Measurements from ENCODE around the gene SLC39A5. TPM values are rescaled to one million over a fixed set of nuclear protein-coding genes. Genes with fewer than 3 reads are reported as not detected.

Gene SLC39A5
- total and polyA plus RNA-seq, 2 of the 8 experiments (the other 6 are each of a cell fraction or from before 2014, with no cell fraction given), result 0.27 TPM; not detected in 1

- H2BK12ac ChIP-seq (ENCODE audit: low read depth, low read length), result no peak overlapping the region
- peaks cover 11% of the 10 kb centered on the region; the same call in 1 of the 2 replicates for H3K23me2 ChIP-seq (ENCODE audit: low read depth, low read length)
- no peak overlapping the region for H3K18ac ChIP-seq (ENCODE audit: extremely low read depth, low read length)
- no peak overlapping the region for H2AFZ ChIP-seq (ENCODE audit: low read length)
- H3K9ac ChIP-seq (replicated peaks in 1 of 4; ENCODE audit: extremely low read depth in 1 of 4, low read depth in 3 of 4, low read length in 3 of 4), result no peak overlapping the region
- no peak overlapping the region for H4K91ac ChIP-seq (replicated peaks; ENCODE audit: insufficient read length, low read length)
- no peak for FAIRE-seq
- no peaks in the 10 kb centered on the region for H3K9me3 ChIP-seq (ENCODE audit: insufficient read depth in 2 of 2, low read depth in 1 of 2, low read length in 1 of 2)
- H4K8ac ChIP-seq (ENCODE audit: extremely low read depth, insufficient read depth, low read length), result no peak overlapping the region
- peaks cover 7% of the 10 kb centered on the region for H3K79me1 ChIP-seq (ENCODE audit: low read depth, low read length)
- TF ChIP-seq SP2 (IDR thresholded peaks at IDR 0.05; ENCODE audit: low read length), result no peak
- TF ChIP-seq TEAD4 (IDR thresholded peaks at IDR 0.05; ENCODE audit: low read depth, low read length), result no peak
- TF ChIP-seq NANOG (IDR thresholded peaks at IDR 0.05; ENCODE audit: insufficient read depth, low read depth, low read length, poor library complexity, severe bottlenecking), result no peak
- no peak for TF ChIP-seq RXRA (IDR thresholded peaks at IDR 0.05; ENCODE audit: insufficient read depth, low read depth, low read length)
- TF ChIP-seq KDM4A (IDR thresholded peaks at IDR 0.05; ENCODE audit: low read depth, low read length, severe bottlenecking), result no peak
- no peak for TF ChIP-seq BRCA1 (IDR thresholded peaks at IDR 0.05; ENCODE audit: low read depth, low read length)
- TF ChIP-seq TAF7 (optimal IDR thresholded peaks at IDR 0.05; ENCODE audit: borderline replicate concordance, low read depth, low read length), result no peak
- TF ChIP-seq SP4 (IDR thresholded peaks at IDR 0.05; ENCODE audit: low read length), result no peak
- no peak for TF ChIP-seq KDM1A (IDR thresholded peaks at IDR 0.05; ENCODE audit: borderline replicate concordance, low read length)
- ChIA-PET POLR2A (ENCODE audit: partially characterized antibody) (interaction anchor here (1.3 kb wide), 1 partner anchor 39 kb away, joined by 3 read pairs; the partner anchor contains the start of gene RNF41), CTCF (ENCODE audit: partially characterized antibody) (interaction anchor here (1.0 to 1.3 kb wide), 6 partner anchors 11 to 134 kb away, joined by 3 to 4 read pairs (median 3); partner anchors contain the start of gene CNPY2)
- H2AK5ac ChIP-seq (ENCODE audit: low read depth, low read length), result no peak overlapping the region
- no peak overlapping the region for H2BK120ac ChIP-seq (replicated peaks; ENCODE audit: low read depth, low read length)
- H3K14ac ChIP-seq (ENCODE audit: insufficient read length), result no peak overlapping the region
- H2BK20ac ChIP-seq (ENCODE audit: low read length), result no peak overlapping the region
- no peak overlapping the region for H2BK5ac ChIP-seq (ENCODE audit: low read depth, low read length)
- H3K36me3 ChIP-seq (ENCODE audit: control insufficient read depth in 2 of 4, insufficient read depth in 4 of 4, low read length in 3 of 4), result peaks cover 0 to 12% (median 4%) of the 10 kb centered on the region in 4 experiments; a peak in 6 of 8 replicates
- H3K27ac ChIP-seq (ENCODE audit: low read depth, low read length), result no peak overlapping the region
- H3K4me2 ChIP-seq (ENCODE audit: insufficient read depth in 1 of 2, low read depth in 2 of 2, low read length in 2 of 2), result no peak overlapping the region
- DNase-seq (ENCODE audit: low read depth in 1 of 2, low spot score in 2 of 2), result no peak
- whole genome bisulfite sequencing, 2 experiments (ENCODE audit: extremely low coverage in 1 of 2, insufficient coverage in 1 of 2, insufficient read length in 1 of 2, insufficient replicate concordance in 2 of 2, low coverage in 1 of 2, low lambda C conversion rate in 2 of 2, missing lambda C conversion rate in 1 of 2), result 84% methylated on average over 8 of the region's 8 CpGs; no CpG with 5 or more reads in 1 of the 2 experiments
- H3K79me2 ChIP-seq (ENCODE audit: control insufficient read depth in 1 of 2, insufficient read depth in 2 of 2, low read length in 2 of 2), result peaks cover 0 to 8% of the 10 kb centered on the region in 2 experiments; a peak in 1 of 4 replicates
- no peak overlapping the region for H4K5ac ChIP-seq (ENCODE audit: insufficient read length, low read depth, low read length)
- no peaks in the 10 kb centered on the region for H3K27me3 ChIP-seq (replicated peaks in 1 of 4; ENCODE audit: control insufficient read depth in 3 of 4, extremely low read depth in 1 of 4, insufficient read depth in 3 of 4, low read length in 3 of 4)
- peaks cover 4 to 6% of the 10 kb centered on the region in 2 experiments for H4K20me1 ChIP-seq (replicated peaks in 1 of 2; ENCODE audit: control insufficient read depth in 1 of 2, insufficient read depth in 2 of 2, low read length in 2 of 2)
- no peak overlapping the region for H3K4ac ChIP-seq (replicated peaks; ENCODE audit: insufficient read length, low read depth, low read length)
- peaks cover 8 to 17% (median 13%) of the 10 kb centered on the region in 4 experiments for H3K4me1 ChIP-seq (replicated peaks in 1 of 4; ENCODE audit: control insufficient read depth in 3 of 4, insufficient read depth in 4 of 4, low read length in 3 of 4)
- no peak overlapping the region for H2BK15ac ChIP-seq (ENCODE audit: low read length)
- H3K56ac ChIP-seq (replicated peaks; ENCODE audit: insufficient read length, low read depth, low read length), result no peak overlapping the region
- no peak overlapping the region for H3K23ac ChIP-seq (ENCODE audit: insufficient read length)
- no peak overlapping the region for H3K4me3 ChIP-seq (ENCODE audit: extremely low read depth in 1 of 4, insufficient read depth in 2 of 4, low read depth in 3 of 4, low read length in 4 of 4)
These were observed 30.5 kb downstream of the SLC39A5 start for GRCh38 chr12:56260380-56260779.
